ENCODE data around the gene AFP.

DNA sequence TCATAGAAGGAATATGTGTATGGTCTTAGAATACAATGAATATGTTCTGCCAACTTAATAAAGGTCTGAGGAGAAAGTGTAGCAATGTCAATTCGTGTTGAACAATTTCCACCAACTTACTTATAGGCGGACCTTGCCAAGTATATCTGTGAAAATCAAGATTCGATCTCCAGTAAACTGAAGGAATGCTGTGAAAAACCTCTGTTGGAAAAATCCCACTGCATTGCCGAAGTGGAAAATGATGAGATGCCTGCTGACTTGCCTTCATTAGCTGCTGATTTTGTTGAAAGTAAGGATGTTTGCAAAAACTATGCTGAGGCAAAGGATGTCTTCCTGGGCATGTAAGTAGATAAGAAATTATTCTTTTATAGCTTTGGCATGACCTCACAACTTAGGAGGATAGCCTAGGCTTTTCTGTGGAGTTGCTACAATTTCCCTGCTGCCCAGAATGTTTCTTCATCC, 22.7 kb upstream of the AFP start:
- TF ChIP-seq PATZ1 (CRISPR knock-in tag; IDR thresholded peaks at IDR 0.05; ENCODE audit: borderline replicate concordance) (no peak), CSRNP3 (CRISPR knock-in tag; IDR thresholded peaks at IDR 0.05) (no peak), RARB (CRISPR knock-in tag; IDR thresholded peaks at IDR 0.05) (no peak), BACH2 (CRISPR knock-in tag; IDR thresholded peaks at IDR 0.05; ENCODE audit: borderline replicate concordance) (no peak), TOX (CRISPR knock-in tag; IDR thresholded peaks at IDR 0.05; ENCODE audit: borderline replicate concordance) (no peak), ZNF8 (CRISPR knock-in tag; IDR thresholded peaks at IDR 0.05) (no peak), PPARA (CRISPR knock-in tag; IDR thresholded peaks at IDR 0.05; ENCODE audit: borderline replicate concordance) (no peak), ESRRG (CRISPR knock-in tag; IDR thresholded peaks at IDR 0.05) (no peak)
